Uterus (tissue), 2 donors: ENCODE results near the gene SIM2.

ENCODE experiments used
- POLR2A ChIP-seq, 2 donors: fragments of 450-650 bp; IDR thresholded peaks; one replicate each; pipeline ENCODE4 v1.6.1; 2016; ENCODE audit warnings: antibody characterized with exemption in 2 of 2, mild to moderate bottlenecking in 1 of 2, moderate library complexity in 1 of 2
- TF ChIP-seq, protein P1 (sequence below), 4 experiments: fragments of 200-600 bp in 2 of 4; fragments of 450-650 bp in 2 of 4; sonication (generic) in 2 of 4; IDR thresholded peaks; one replicate each; pipeline ENCODE4 v1.5.1; 2016 to 2019; ENCODE audit warnings: antibody characterized with exemption in 4 of 4, mild to moderate bottlenecking in 2 of 4, moderate library complexity in 1 of 4

DNA sequence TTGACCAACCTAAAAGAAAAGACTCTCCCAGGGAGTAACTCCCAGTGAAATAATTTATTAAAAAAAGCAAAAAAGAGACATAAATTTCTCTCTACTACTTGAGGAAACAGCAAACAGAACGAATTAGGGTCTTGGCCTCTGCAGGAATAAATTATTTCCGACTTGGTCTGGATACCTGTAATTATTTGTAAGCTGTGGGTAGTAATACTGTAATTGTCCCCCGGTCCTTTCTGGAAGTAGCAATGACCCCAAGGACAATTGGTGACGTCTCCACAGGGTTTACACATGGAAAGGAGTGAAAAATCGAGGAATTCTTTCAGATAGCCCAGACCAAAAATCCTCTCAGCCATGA is 3.7 kb upstream of the SIM2 start:
- no peak for TF ChIP-seq POLR2A (IDR thresholded peaks at IDR 0.05)
- TF ChIP-seq, protein P1, sequence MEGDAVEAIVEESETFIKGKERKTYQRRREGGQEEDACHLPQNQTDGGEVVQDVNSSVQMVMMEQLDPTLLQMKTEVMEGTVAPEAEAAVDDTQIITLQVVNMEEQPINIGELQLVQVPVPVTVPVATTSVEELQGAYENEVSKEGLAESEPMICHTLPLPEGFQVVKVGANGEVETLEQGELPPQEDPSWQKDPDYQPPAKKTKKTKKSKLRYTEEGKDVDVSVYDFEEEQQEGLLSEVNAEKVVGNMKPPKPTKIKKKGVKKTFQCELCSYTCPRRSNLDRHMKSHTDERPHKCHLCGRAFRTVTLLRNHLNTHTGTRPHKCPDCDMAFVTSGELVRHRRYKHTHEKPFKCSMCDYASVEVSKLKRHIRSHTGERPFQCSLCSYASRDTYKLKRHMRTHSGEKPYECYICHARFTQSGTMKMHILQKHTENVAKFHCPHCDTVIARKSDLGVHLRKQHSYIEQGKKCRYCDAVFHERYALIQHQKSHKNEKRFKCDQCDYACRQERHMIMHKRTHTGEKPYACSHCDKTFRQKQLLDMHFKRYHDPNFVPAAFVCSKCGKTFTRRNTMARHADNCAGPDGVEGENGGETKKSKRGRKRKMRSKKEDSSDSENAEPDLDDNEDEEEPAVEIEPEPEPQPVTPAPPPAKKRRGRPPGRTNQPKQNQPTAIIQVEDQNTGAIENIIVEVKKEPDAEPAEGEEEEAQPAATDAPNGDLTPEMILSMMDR (IDR thresholded peaks at IDR 0.05), result no peak
